A549 (cell line): ENCODE measurements around the gene FAM20B.

Experiments
- CHD2 ChIP-seq: fragments of 150-350 bp; IDR thresholded peaks from 2 replicates; pipeline ENCODE4 v1.6.1; 2014; ENCODE audit warnings: low read length; ENCODE audit not compliant: partially characterized antibody
- NR3C1 ChIP-seq: fragments of >200 bp; sonication (Bioruptor Twin); formaldehyde crosslinking; IDR thresholded peaks from 3 replicates; pipeline ENCODE4 v1.6.1; 2017
- POLR2A ChIP-seq: IDR thresholded peaks from 2 replicates; pipeline ENCODE4 v1.6.1; 2012; ENCODE audit warnings: mild to moderate bottlenecking, low read length
- SMC3 ChIP-seq: fragments of >200 bp; sonication (Bioruptor Twin); formaldehyde crosslinking; IDR thresholded peaks from 3 replicates; pipeline ENCODE4 v1.6.1; 2018; ENCODE audit warnings: inconsistent platforms
- TF ChIP-seq, protein P1 (sequence below): fragments of >200 bp; sonication (Bioruptor Twin); formaldehyde crosslinking; IDR thresholded peaks from 3 replicates; pipeline ENCODE4 v1.5.1; 2016
- TF ChIP-seq, protein P2 (sequence below): IDR thresholded peaks from 2 replicates; pipeline ENCODE4 v1.6.1; 2012

- TF ChIP-seq SMC3 (no peak), POLR2A (no peak), NR3C1 (no peak), CHD2 (no peak)
- TF ChIP-seq, protein P1, sequence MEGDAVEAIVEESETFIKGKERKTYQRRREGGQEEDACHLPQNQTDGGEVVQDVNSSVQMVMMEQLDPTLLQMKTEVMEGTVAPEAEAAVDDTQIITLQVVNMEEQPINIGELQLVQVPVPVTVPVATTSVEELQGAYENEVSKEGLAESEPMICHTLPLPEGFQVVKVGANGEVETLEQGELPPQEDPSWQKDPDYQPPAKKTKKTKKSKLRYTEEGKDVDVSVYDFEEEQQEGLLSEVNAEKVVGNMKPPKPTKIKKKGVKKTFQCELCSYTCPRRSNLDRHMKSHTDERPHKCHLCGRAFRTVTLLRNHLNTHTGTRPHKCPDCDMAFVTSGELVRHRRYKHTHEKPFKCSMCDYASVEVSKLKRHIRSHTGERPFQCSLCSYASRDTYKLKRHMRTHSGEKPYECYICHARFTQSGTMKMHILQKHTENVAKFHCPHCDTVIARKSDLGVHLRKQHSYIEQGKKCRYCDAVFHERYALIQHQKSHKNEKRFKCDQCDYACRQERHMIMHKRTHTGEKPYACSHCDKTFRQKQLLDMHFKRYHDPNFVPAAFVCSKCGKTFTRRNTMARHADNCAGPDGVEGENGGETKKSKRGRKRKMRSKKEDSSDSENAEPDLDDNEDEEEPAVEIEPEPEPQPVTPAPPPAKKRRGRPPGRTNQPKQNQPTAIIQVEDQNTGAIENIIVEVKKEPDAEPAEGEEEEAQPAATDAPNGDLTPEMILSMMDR = no peak
- TF ChIP-seq, protein P2, sequence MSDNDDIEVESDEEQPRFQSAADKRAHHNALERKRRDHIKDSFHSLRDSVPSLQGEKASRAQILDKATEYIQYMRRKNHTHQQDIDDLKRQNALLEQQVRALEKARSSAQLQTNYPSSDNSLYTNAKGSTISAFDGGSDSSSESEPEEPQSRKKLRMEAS = no peak
These were observed 9.0 kb downstream of the FAM20B start for GRCh38 chr1:179034720-179035119.
